T-helper 9 cell (primary cell): ENCODE results near the gene EOMES.

ENCODE experiments used
- DNase-seq: peaks from one replicate; pipeline ENCODE4 v3.0.0-alpha.2; 2020

EOMES gene

DNA sequence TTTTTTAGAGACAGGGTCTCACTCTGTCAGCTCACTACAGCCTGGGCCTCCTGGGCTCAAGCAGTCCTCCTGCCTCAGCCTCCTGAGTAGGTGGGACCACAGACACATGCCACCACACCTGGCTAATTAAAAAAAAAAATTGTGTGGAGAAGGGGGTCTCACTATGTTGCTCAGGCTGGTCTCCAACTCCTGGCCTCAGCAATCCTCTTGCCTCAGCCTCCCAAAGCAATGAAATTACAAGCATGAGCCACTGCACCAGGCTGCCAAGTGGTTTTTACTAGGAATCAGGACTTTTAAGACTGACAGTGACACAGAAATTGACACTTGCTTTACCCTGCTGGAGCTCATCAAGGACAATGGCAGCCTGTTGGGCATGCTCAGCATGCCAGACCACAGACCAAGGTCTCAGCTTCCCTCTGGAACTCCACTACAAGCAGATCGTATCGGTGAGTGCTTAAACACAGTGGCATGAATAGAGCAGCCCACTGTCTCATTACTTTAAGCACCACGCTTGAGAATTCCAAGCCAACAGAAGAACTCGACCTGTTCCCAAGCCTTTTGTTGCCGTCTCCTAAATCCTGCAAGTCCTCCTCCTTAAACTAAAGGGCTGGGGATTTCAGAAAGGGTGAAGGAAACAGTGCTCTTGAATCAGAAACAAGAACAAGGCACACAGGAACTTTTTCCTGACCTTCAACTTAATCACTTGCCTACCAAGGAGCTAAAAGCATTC is 41.4 kb downstream of the EOMES start:
- DNase-seq: no peak

DNA sequence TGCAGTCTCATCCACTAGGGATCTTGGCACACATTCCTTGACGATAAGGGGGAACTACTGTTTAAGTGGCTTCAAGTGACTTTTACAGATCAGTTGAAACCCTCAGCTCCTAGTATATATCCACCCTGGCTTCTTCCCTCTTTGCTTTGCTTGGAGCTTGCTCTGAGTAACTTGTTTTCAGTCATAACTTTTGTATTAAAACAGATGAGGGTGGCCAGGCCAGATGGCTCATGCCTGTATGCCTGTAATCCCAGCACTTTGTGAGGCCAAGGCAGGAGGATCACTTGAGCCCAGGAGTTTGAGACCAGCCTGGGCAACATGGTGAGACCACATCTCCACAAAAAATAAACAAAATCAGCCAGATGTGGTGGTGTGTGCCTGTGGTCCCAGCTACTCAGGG is 42.4 kb downstream of the EOMES start:
- no peak for DNase-seq

DNA sequence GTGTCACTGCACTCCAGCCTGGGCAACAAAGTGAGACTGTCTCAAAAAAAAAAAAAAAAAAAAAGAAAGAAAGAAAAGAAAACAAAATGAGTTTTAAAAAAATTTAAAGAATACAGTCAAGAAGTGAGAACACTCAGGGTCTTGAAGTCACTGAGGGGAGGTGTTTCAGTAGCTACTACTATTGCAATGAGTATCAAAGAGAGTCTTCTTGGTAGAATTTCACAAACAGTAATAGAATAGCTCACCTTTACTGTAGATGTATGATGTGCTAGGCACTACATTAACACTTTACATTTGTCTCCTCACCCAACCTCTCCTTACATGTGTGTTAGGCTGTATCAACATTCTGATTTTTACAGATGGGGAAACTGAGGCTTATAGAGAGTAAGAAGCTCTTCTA is 43.9 kb downstream of the EOMES start:
- DNase-seq: no peak

DNA sequence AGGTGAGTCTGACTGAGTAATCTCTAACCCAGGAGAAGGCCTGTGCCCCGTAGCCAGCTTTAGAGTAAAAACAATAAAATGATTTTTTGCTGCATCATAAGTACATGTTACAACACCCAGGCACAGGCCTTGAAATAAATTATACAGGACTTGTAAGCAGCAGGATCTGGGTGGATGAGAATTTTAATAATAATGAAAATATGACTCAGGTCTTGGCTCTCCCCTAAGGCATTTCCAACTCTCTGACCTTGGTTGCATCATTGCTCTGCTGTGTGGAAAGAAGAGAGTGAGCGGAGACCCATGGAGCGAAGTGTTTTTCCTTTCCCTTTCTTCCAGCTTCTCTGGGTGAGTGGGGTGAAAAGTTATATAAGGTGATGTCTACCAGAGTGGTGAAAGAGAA is 44.6 kb downstream of the EOMES start:
- DNase-seq: no peak

DNA sequence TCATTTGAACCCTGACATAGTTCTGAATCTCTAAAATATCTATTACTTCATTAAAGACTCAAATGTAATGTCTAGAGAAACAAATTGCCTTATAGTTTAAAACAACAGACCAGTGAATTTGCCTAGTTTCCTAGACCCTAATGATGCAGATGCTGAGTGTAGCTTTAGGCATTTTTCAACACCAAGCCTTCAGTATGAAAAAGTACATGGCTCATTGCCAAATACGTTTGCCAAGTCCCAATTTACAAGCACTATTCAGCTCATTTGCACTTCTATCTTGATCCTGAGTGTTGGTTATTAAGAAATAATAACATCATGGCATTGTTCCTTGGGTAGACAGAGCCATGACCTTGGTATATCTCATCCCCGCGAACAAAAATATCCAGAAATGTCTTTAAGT is 46.8 kb downstream of the EOMES start:
- DNase-seq: no peak

DNA sequence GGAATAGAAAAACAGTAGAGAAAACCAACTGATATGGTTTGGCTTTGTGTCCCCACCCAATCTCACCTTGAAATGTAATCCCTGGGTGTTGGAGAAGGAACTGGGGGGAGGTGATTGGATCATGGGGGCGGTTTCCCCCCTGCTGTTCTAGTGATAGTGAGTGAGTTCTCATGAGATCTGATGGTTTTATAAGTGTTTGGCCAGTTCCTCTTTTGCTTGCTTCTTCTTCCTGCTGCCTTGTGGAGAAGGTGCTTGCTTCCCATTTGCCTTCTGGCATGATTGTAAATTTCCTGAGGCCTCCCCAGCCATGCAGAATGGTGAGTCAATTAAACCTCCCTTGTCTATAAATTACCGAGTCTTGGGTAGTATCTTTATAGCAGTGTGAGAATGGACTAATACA is 48.4 kb downstream of the EOMES start:
- DNase-seq: no peak

DNA sequence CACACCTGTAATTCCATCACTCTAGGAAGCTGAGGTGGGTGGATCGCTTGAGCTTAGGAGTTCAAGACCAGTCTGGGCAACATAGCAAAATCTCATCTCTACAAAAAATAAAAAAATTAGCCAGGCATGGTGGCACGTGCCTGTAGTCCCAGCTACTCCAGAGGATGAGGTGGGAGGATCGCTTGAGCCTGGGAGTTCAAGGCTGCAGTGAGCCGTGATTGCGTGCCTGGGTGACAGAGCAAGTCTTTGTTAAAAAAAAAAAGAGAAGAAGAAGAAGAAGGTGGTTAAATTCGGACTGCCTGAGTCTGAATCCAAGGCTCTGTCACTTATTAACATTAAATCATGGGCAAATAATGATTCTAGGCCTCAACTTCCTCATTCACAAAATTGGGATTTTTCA is 51.0 kb downstream of the EOMES start:
- DNase-seq: no peak

DNA sequence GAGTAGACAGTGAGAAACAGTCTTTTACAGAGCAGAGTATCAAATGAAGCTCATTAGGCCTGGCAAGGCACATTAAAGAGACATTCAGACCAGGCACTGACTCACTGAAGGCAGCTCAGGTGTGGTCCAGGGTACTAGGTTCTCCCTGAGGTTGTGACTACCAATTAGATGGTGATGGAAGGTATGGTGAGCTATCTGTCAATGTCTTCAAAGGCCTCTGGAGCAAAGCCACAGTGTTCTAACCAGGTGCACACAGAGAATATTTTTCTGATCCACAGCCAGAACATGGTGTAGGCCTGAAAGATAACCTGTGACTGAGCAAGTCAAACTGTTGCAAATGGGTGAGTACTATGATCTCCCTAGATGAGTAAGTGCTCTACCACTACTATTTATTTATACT is 51.5 kb downstream of the EOMES start:
- no peak for DNase-seq

DNA sequence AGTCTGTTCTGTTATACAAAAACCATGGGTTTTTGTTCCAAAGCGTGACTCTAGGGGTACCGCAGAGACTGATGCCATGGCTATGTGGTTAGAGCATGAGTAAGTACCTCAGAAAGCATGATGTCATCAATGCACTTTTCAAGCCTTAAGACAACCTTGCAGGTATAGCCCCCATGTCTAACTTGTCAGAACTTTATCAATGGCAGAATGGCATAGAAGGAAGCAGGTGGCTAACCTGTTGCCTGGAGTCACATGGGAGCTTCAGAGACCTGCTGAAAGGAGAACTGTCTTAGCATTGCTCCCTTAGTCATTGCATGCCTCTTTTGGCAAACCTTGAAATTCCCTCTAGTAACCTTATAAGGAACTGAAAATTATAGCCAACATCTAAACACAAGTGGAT is 52.5 kb downstream of the EOMES start:
- no peak for DNase-seq

DNA sequence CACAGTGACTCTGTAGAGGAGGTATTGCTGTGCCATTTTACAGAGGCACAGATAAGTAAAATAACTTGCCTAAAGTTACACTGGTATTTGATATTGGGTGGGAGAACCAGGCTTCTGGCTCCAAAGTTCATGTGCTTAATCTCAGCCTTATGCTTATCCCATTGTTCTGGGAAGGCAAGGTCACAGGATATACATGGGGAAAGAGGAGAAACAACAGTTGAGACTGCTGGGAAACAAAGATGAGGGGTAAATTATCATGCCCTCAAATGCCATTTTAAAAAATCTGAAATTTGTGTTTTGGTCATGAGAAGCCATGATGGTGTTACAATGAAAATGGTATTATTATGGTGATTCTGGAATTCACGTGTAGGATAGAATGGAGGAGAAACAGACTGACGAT is 54.4 kb downstream of the EOMES start:
- no peak for DNase-seq

DNA sequence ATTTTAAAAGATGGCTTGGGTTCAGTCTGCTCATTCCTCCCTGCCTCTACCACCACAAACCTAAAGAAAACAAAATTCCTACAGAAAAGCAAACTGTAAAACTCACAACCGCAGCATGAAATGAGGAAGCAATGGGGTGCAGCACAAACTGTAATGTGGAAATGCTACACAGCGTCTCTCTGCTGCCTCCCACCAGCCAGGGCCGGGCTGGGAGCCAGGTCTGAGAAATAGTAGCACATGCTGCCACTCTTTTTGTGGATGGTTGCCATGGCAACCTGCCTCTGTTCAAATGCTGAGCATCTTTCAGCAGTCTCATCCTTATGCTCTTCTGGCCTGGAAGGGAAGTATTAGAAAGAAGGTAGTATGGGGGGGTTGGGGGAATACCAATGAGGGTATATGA is 55.4 kb downstream of the EOMES start:
- DNase-seq: no peak

DNA sequence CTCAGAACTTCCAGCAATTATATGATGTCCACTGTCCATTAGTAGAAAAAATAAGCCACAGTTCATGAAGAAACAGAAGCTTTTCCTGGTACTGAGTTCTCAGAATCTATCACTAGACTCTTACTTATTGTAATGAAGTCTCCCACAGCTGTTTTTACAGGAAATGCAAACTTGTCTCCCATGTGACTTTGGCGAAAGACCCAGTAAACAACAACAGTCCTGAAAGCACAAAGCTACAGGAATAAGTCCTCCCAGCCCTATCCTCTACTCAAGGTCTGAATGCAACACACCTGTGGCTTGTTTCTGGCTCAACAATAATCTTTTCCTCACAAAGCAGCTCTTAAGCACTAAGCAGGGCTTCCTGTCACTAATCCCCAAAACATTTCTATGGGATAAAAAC is 55.9 kb downstream of the EOMES start:
- no peak for DNase-seq
